ENCODE measurements around the gene CD101. TPM values are rescaled to one million over a fixed set of nuclear protein-coding genes. Genes with fewer than 3 reads are reported as not detected.
A peak's percentile ranks its signal among the peaks of the same experiment; 100 is the strongest.

CD101 gene
- total RNA-seq, 3 donors from 2014 or later (not counting 1 experiment from before 2014, with no cell fraction given), result 0.82 to 3.1 (median 2.5) TPM

DNA sequence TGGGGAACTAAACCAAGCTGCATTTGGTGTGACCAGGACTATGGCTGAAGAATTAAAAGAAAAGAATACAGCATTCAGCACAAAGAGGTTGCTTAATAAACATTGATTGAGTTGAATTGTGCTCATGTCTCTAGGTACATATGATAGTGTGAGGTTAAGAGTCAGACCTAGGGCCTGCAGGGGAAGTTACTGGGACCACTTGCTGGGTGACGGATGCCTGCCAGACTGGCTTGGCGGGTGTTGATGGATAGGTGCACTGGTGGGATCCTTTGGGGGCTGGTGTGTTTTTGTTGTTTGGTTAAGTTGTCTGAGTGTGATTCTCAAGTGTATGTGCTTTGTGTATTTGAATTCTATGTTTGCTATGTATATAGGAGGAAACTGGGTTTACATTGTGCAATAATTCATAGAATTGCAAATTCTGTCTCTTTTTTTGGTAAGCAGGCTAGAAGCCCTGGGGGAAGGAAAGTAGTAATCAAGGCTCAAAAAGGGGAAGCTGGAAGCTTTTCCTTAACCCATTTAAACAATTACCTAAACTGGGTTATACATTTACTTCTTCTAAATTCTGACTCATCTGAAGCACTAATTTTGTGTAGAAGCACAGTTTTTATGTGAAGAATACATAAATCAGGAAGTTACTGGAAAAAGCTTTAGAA is 1.8 kb downstream of the CD101 start:
- Mint-ChIP-seq H3K36me3 (no peaks in the 10 kb centered on the region), H3K9me3 (no peaks in the 10 kb centered on the region), H3K27me3 (ENCODE audit: low read depth in 2 of 2) (peaks cover 6 to 7% of the 10 kb centered on the region in 2 donors), H3K27ac (no peak overlapping the region), H3K4me3 (no peak overlapping the region), H3K4me1 (peaks cover 9 to 11% of the 10 kb centered on the region in 2 donors)
- Histone ChIP-seq H3K36me3 (ENCODE audit: control insufficient read depth, insufficient read depth, low read length) (no peaks in the 10 kb centered on the region), H3K4me1 (ENCODE audit: control insufficient read depth, insufficient read depth, low read length) (no peaks in the 10 kb centered on the region), H3K27me3 (ENCODE audit: control insufficient read depth, insufficient read depth, low read length) (no peaks in the 10 kb centered on the region), H3K27ac (ENCODE audit: low read length) (no peak overlapping the region), H3K4me3 (ENCODE audit: low read length) (no peak overlapping the region), H3K9me3 (ENCODE audit: control insufficient read depth, insufficient read depth, low read length) (no peaks in the 10 kb centered on the region)
- WGBS (ENCODE audit: insufficient coverage), result 87% methylated on average over 2 of the region's 2 CpGs
- no peak for DNase-seq
- ATAC-seq, result no peak
- TF ChIP-seq, protein P1, sequence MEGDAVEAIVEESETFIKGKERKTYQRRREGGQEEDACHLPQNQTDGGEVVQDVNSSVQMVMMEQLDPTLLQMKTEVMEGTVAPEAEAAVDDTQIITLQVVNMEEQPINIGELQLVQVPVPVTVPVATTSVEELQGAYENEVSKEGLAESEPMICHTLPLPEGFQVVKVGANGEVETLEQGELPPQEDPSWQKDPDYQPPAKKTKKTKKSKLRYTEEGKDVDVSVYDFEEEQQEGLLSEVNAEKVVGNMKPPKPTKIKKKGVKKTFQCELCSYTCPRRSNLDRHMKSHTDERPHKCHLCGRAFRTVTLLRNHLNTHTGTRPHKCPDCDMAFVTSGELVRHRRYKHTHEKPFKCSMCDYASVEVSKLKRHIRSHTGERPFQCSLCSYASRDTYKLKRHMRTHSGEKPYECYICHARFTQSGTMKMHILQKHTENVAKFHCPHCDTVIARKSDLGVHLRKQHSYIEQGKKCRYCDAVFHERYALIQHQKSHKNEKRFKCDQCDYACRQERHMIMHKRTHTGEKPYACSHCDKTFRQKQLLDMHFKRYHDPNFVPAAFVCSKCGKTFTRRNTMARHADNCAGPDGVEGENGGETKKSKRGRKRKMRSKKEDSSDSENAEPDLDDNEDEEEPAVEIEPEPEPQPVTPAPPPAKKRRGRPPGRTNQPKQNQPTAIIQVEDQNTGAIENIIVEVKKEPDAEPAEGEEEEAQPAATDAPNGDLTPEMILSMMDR (IDR thresholded peaks at IDR 0.05), result no peak
- intact Hi-C loops (cut with micrococcal nuclease), result no loop called here

DNA sequence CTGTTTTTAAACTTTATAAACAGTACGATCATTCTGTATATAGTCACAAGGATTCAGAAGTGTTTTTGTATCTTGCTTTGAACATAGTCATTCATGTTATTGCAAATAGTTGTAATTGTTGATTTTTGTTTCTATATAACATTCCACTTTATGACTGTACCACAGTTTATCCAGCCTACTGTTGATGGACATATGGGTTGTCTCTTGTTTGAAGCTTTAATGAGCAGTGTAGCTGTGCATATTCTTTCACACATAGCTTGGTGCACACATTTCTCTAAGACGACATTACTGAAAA is 6.1 kb downstream of the CD101 start:
- Mint-ChIP-seq H3K27me3 (ENCODE audit: low read depth in 2 of 2) (peaks cover 6 to 7% of the 10 kb centered on the region in 2 donors), H3K36me3 (no peaks in the 10 kb centered on the region), H3K4me1 (peaks cover 4 to 14% of the 10 kb centered on the region in 2 donors), H3K9me3 (no peaks in the 10 kb centered on the region), H3K4me3 (no peak overlapping the region), H3K27ac (no peak overlapping the region)
- Histone ChIP-seq H3K36me3 (ENCODE audit: control insufficient read depth, insufficient read depth, low read length) (no peaks in the 10 kb centered on the region), H3K9me3 (ENCODE audit: control insufficient read depth, insufficient read depth, low read length) (no peaks in the 10 kb centered on the region), H3K27ac (ENCODE audit: low read length) (no peak overlapping the region), H3K27me3 (ENCODE audit: control insufficient read depth, insufficient read depth, low read length) (no peaks in the 10 kb centered on the region), H3K4me3 (ENCODE audit: low read length) (no peak overlapping the region), H3K4me1 (ENCODE audit: control insufficient read depth, insufficient read depth, low read length) (peaks cover 2% of the 10 kb centered on the region)
- intact Hi-C loops (cut with micrococcal nuclease), result loop anchor here (5.0 kb wide), 1 partner anchor 40 kb away; no protein-coding TSS in a partner anchor
- WGBS (ENCODE audit: insufficient coverage), result 100% methylated on average over 1 of the region's 2 CpGs
- TF ChIP-seq, protein P1 (IDR thresholded peaks at IDR 0.05), result no peak
- ATAC-seq, result no peak
- DNase-seq, result no peak

- Histone ChIP-seq H3K36me3 (ENCODE audit: control insufficient read depth, insufficient read depth, low read length) (no peaks in the 10 kb centered on the region), H3K4me1 (ENCODE audit: control insufficient read depth, insufficient read depth, low read length) (peaks cover 2% of the 10 kb centered on the region), H3K4me3 (ENCODE audit: low read length) (no peak overlapping the region), H3K27ac (ENCODE audit: low read length) (no peak overlapping the region), H3K27me3 (ENCODE audit: control insufficient read depth, insufficient read depth, low read length) (no peaks in the 10 kb centered on the region), H3K9me3 (ENCODE audit: control insufficient read depth, insufficient read depth, low read length) (no peaks in the 10 kb centered on the region)
- DNase-seq (no peak), ATAC-seq (no peak)
- Mint-ChIP-seq H3K4me3 (no peak overlapping the region), H3K27ac (no peak overlapping the region), H3K9me3 (no peaks in the 10 kb centered on the region), H3K4me1 (peaks cover 4 to 14% of the 10 kb centered on the region in 2 donors), H3K36me3 (no peaks in the 10 kb centered on the region), H3K27me3 (ENCODE audit: low read depth in 2 of 2) (peaks cover 6 to 7% of the 10 kb centered on the region in 2 donors)
- TF ChIP-seq, protein P1 (IDR thresholded peaks at IDR 0.05), result no peak
- 68% methylated on average over 2 of the region's 2 CpGs for WGBS (ENCODE audit: insufficient coverage)
- intact Hi-C loops (cut with micrococcal nuclease), result loop anchor here (5.0 kb wide), 1 partner anchor 39 kb away; no protein-coding TSS in a partner anchor
Observed at GRCh38 chr1:117008656-117009055, 7.1 kb downstream of the CD101 start.

DNA sequence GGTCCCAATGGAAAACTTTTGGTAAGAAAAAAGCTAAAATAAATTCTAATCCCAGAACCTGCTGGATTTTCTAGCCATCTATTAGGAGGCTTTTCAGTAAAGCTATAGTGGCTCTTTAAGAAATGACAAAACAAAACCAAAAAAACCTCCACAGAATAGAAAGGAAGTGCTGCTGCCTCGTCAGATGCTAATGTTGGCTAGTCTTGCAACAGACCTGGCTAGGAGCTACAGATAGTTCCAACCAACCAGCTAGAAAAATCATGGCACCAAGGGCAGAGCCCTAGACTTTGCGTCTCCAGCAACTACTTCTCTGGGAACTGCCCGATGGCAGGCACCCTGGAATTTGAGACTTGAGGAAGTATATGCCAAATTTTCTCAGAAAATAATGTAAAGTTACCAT is 7.6 kb downstream of the CD101 start:
- H3K9me3 ChIP-seq (ENCODE audit: control insufficient read depth, insufficient read depth, low read length), result no peaks in the 10 kb centered on the region
- DNase-seq (peak in 1 of 2 donors; percentile 49), ATAC-seq (peak in 1 of 3 donors; percentile 53)
- intact Hi-C loops (cut with micrococcal nuclease), result loop anchor here (5.0 kb wide), 1 partner anchor 38 kb away; no protein-coding TSS in a partner anchor
- TF ChIP-seq, protein P1 (IDR thresholded peaks at IDR 0.05), result no peak
- no peaks in the 10 kb centered on the region for H3K27me3 ChIP-seq (ENCODE audit: control insufficient read depth, insufficient read depth, low read length)
- Mint-ChIP-seq H3K36me3 (no peaks in the 10 kb centered on the region), H3K27me3 (ENCODE audit: low read depth in 2 of 2) (peaks cover 6 to 7% of the 10 kb centered on the region in 2 donors), H3K4me1 (peaks cover 4 to 14% of the 10 kb centered on the region in 2 donors), H3K4me3 (no peak overlapping the region), H3K27ac (no peak overlapping the region), H3K9me3 (no peaks in the 10 kb centered on the region)
- no peak overlapping the region for H3K4me3 ChIP-seq (ENCODE audit: low read length)
- no peak overlapping the region for H3K27ac ChIP-seq (ENCODE audit: low read length)
- H3K4me1 ChIP-seq (ENCODE audit: control insufficient read depth, insufficient read depth, low read length), result peaks cover 2% of the 10 kb centered on the region
- H3K36me3 ChIP-seq (ENCODE audit: control insufficient read depth, insufficient read depth, low read length), result no peaks in the 10 kb centered on the region
- 49% methylated on average over 3 of the region's 3 CpGs for whole genome bisulfite sequencing (ENCODE audit: insufficient coverage)
